Measurements from ENCODE around the gene RRM2.

DNA sequence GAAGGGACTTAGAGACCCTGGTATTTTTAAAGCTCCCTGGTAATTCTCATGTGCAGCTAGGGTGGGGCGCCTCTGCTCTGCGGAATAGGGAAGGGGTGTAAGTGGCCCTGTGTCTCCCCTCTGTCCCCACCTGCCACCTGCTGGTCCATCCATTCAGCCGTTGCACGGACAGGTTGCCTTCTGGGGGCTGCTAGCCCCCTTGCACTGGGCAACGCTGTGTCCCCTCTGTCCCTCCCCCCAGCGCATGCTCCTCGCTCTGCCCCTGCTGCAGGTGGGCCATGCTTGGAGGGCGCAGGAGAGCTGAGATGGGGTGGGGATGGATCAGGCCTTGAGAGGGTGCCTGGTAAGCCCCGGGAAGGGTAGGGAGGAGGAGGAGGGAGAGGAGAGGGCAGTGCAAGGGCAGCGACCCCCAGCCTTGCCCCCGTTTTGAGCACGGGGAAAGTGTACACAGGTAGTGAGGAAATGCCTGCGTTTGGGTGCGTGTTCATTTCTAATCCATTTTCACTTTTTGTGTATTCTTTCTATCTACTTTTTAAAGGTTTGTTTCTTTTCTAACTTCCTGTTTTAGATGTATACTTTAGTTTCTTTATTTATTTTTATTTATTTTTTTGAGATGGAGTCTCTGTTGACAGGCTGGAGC, 23.9 kb downstream of the RRM2 start:
- no peak for TF ChIP-seq POLR2A (IDR thresholded peaks at IDR 0.05)
- TF ChIP-seq, protein P1, sequence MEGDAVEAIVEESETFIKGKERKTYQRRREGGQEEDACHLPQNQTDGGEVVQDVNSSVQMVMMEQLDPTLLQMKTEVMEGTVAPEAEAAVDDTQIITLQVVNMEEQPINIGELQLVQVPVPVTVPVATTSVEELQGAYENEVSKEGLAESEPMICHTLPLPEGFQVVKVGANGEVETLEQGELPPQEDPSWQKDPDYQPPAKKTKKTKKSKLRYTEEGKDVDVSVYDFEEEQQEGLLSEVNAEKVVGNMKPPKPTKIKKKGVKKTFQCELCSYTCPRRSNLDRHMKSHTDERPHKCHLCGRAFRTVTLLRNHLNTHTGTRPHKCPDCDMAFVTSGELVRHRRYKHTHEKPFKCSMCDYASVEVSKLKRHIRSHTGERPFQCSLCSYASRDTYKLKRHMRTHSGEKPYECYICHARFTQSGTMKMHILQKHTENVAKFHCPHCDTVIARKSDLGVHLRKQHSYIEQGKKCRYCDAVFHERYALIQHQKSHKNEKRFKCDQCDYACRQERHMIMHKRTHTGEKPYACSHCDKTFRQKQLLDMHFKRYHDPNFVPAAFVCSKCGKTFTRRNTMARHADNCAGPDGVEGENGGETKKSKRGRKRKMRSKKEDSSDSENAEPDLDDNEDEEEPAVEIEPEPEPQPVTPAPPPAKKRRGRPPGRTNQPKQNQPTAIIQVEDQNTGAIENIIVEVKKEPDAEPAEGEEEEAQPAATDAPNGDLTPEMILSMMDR (IDR thresholded peaks at IDR 0.05), result no peak

Data from ovary (tissue), 3 donors.